GM21381 (cell line): ENCODE results near the gene POLR3GL.

Experiments used
- ATAC-seq: cut with Tn5 transposase; IDR thresholded peaks from one replicate; pipeline ENCODE4 v1.9.1; 2021; ENCODE audit warnings: mild to moderate bottlenecking, moderate library complexity; ENCODE audit not compliant: unreplicated experiment

POLR3GL gene

GRCh38 chr1:145990249-145990855, 25.9 kb downstream of the POLR3GL start:
- no peak for ATAC-seq

DNA sequence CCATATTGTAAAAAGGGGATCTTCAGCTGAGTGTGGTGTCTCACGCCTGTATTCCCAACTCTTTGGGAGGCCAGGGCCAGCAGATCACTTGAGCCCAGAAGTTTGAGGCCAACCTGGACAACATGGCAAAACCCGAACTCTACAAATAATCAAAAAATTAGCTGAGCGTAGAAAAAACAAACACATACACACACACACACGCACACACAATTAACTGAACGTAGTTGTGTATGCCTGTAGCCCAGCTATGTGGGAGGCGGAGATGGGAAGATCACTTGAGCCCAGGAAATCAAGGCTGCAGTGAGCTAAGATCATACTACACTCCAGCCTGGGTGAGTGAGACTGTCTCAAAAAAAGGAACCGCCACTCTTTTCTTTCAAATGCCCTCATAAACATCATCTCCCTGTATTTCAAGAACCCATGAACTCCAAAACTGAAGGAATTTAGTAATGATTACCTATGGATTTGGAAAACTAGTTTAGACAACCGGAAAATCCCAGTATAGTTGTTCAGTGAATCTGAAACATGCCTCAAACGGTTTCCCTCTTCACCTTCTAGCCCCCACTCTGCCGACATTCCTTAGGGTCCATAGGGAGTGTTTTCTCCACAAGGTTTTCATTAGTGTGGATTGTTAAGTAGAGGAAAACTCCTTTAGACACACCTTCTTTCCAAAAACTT, 27.4 kb downstream of the POLR3GL start:
- no peak for ATAC-seq

DNA sequence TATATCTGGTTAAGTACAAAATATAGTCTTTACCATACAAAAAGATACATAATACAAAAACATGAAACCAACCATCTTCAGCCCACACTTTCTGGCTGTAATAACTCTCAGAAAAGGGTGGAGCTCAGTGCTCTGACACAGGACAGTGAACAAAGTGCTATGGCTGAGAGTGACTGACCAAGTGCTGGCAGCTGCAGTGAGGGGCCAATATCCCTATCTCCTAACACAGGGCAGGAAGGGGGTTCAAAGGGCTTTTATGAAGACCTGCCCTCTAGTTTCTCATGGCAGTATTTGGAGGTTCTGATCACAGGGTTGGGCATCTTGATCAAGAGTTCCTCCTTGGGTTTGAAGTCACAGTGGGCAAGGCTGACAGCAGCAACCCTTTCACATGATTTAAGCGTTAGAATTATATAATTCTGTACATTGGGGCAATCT, 28.0 kb downstream of the POLR3GL start:
- no peak for ATAC-seq

DNA sequence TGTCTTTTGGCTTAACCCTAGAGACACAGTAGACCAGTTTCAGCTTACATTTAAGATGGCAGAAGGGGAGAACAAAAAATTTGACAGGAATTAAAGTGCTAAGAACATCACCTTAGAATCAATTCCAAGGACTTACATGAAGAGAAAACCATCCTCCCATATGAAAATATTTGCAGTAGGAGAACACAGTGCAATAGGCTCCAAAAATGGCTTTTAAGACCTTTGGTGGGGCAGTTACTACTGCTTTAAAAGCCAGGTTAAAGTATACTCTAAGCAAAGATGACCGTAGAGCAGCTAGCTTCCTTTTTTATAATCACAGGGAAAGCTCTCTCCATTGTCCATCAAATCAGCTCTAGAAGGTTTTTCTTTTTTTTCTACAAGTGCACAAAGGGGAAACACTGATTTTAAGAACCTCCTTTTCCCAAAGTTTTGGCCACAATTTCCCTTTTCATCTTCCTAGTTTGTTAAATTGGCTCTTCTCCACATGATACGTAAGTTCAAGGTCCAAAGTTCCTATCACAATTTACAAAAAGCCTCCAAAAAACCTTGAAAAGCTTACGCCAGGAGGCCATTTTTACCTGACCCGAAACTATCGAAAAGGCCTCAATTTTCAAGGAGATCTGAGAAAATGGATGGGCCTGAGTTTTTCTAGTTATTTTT, 28.6 kb downstream of the POLR3GL start:
- ATAC-seq: no peak

DNA sequence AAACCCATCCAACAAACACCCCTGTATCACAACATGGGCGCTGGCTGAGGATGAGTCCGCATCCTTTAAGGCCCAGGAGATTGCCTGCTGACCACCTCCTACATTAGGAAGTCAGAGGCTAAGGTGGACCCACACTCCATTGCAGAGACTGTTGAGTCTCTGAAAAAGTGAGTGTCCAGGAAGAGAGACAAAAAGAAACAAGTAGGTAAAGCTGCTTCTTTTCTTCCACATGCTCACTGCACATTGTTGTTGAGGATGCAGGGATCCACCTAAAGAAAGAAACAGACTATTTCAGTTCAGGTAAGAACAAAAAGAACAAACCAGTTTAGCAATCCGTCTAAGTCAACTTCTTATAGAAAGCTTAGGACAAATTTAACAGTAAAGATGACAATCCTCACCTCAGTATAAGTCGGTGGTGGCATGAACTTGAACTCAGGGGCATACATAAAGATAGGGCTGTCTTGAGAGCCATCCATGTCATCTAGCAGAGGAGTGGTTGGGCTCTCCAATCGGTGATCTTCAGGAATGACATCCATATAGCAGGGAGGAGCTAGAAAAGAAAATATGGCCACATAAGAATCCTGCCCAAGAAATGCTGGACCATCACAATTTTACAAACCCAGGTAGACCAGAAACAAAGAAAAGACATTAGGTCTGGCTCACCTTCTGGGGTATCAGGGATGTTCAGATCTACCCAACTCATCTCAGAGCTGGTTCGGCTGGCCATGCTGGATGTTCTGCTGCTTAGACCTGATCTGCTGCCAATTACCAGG, 29.3 kb downstream of the POLR3GL start:
- no peak for ATAC-seq

DNA sequence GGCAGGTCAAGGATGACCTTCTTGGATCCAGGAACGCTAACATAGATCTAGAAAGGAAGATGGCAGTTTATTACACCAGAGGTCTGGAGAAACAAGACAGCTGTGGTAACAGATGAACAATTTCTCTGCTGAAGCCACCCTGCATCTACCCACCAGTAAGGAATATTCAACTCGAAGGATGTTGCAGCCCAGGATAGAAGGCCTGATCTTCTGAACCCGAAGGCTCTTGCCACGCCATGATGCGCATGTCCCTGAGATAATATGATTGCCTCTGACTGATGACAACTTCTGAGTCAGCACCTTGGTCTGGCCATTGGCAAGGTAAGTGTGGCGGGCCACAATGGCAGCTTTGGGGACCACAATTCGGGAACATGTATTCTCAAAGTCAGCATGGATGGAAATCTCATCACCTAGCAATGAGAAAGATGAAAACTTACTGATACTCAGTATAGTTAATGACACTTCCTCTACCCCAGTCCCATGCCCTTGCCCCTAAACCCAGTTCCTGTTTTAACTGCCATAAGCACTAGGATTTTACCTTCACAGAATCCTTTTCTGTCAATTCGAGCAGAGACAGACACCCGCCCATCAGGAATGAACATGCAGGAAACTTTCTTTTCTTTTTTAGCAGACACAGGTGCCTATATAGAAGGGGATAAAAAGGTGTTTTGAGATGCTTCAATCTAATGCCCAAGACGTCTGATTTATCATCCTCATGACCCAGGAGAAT, 30.1 kb downstream of the POLR3GL start:
- no peak for ATAC-seq

- ATAC-seq: no peak
Observed at GRCh38 chr1:145995148-145995881, 30.8 kb downstream of the POLR3GL start.

DNA sequence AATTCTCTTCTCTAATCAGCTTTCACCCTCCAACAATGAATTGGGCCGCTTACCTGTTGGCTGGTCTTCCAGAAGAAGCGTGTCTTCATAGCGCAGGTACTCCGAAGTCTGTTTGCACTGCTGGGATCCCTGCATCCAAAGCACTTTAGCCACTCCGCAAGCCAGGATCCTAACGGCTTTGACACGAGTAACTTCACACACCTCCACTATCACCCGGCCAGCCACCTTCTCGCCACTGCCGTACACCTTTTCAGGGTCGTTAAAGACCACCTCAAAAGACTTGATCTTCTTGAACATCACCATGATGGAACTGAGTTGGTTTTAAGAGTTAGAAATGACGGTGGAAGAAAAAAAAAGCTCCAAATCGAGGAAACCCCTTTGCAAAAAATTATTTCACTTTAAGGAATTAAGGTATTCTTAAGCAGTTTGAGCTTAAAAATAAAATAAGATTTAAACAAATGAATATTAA, 31.5 kb downstream of the POLR3GL start:
- ATAC-seq: no peak

GRCh38 chr1:145996433-145997015, 32.0 kb downstream of the POLR3GL start, which contains the start of gene TXNIP:
TXNIP (minus strand) TSS chr1:145996579; CDS start chr1:145996266, 313 bp downstream.
- peak; percentile 89 for ATAC-seq

- peak; percentile 23 for ATAC-seq
Observed at GRCh38 chr1:145997016-145997717, 32.7 kb downstream of the POLR3GL start.

DNA sequence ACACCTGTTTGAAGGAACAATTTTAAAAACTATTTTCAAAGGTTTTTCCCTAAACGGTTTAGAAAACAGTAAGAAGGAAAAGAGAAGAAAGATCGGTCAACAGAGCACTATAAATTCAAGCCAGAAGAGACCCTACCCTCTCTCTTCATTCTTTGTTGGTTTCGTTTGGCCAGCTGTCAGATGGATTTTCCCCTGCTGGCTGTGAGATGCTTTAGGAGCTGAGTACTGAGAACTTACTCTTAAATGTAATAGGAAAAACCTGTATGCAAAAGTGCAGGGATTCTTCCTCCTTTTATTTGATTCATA, 33.2 kb downstream of the POLR3GL start:
- ATAC-seq: no peak

- no peak for ATAC-seq
Observed at GRCh38 chr1:145999321-146000024, 35.0 kb downstream of the POLR3GL start.

GRCh38 chr1:146001709-146002108, 37.2 kb downstream of the POLR3GL start:
- ATAC-seq: no peak

DNA sequence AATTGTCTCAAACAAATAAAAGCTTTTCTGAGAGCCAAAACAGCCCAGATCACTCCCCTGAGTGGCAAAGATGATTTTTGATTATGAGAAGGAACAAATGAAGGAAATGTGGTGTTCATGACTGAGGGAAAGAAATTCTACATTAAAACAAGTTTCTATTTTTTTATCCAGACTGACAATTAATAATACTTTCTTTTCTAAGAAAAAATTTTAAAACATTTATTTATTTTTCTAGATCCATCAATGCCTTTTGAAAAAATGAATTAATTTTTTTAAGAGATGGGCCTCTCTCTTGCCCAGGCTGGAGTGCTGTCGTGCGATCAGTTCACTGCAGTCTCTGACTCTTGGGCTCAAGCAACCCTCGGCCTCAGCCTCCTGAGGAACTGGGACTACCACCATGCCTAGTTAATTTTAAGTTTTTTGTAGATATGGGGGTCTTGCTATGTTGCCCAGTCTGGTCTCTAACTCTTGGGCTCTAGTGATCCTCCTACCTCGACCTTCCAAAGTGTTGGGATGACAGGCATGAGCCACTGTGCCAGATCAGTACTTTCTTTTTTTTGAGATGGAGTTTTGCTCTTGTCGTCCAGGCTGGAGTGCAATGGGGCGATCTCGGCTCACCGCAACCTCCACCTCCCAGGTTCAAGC, 43.1 kb downstream of the POLR3GL start:
- no peak for ATAC-seq

- ATAC-seq: no peak
Observed at GRCh38 chr1:146010126-146010738, 45.7 kb downstream of the POLR3GL start.

GRCh38 chr1:146012703-146013558, 48.4 kb downstream of the POLR3GL start:
- ATAC-seq: no peak

DNA sequence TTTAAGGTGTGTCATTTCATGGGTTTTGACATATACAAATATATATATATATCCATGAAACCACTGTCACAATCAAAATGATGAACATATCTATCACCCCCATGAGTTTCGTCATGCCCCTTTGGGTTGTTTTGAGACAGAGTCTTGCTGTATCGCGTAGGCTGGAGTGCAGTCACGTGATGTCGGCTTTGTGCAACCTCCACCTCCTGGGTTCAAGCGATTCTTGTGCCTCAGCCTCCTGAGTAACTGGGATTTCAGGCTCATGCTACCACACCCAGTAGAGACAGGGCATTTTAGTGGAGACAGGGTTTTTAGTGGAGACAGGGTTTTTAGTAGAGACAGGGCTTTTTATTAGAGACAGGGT, 49.1 kb downstream of the POLR3GL start:
- no peak for ATAC-seq
